ENCODE measurements around the gene PSORS1C2.

The PSORS1C2 gene

GRCh38 chr6:31112478-31112877 lies 26.4 kb downstream of the PSORS1C2 start, which contains the start of gene C6orf15:
Gene C6orf15, minus strand, starts transcription at chr6:31112575. Its CDS starts 20 bp downstream, at chr6:31112555.
- DNase-seq, result no peak

DNA sequence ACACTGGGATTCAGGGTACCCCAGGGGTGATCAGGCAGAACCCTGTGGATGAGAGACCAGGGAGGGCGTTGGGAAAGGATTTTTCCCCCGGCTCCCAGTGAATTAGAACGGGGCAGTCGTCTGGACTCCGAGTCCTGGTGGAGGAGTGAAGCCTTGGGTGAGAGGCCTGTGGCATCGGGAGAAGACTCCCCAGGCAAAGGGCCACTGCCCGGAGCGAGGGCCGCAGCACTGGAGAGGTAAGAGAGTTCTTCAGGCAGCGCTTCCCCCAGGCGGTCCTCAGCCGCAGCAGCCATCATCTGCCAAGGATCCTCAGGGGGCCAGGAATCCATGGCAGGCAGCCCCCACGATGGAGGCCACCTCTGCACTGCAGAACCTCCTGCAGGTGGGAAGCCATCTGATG lies 27.2 kb downstream of the PSORS1C2 start:
- no peak for DNase-seq

- DNase-seq, result no peak
Observed at GRCh38 chr6:31110825-31111582, 27.9 kb downstream of the PSORS1C2 start.

- no peak for DNase-seq
Observed at GRCh38 chr6:31107052-31107451, 31.8 kb downstream of the PSORS1C2 start.

DNA sequence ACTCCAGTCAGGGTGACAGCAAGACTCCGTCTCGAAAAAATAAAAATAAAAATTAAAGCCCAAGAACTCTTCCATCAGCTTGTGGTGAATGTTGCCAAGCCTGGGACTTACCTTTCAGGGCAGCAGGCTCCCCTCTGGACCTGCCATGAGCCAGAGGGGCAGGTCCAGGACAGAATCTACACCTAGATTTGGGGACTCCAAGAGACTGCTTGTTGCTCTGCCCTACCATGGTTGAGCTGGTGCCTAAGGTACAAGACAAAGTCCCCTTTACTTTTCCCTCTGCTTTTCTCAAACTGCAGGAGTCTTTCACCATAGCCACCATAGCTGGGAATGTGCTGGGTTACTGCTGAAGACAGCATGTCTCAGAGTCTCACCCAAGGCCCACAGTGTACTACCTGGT lies 35.7 kb downstream of the PSORS1C2 start:
- no peak for DNase-seq

DNA sequence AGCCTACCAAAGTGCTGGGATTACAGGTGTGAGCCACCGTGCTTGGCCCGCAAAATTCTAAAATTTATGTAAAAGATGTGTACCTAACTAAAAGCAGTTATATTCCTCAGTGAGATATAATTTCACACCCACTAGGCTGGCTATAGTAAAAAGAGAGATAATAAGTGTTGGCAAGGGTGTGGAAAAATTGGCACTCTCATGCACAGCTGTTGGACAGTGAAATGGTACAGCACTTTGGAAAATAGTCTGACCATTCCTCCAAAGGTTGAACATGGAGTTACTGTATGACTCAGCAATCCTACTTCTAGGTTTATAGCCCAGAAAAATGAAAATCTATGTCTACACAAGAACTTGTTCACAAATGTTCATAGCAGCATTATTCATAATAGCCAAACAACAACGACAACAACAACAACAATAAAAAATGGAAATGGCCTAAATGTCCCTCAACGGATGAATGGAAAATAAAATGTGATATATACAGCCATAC lies 40.4 kb downstream of the PSORS1C2 start:
- DNase-seq, result no peak

- no peak for DNase-seq
Observed at GRCh38 chr6:31096656-31097055, 42.2 kb downstream of the PSORS1C2 start.

DNA sequence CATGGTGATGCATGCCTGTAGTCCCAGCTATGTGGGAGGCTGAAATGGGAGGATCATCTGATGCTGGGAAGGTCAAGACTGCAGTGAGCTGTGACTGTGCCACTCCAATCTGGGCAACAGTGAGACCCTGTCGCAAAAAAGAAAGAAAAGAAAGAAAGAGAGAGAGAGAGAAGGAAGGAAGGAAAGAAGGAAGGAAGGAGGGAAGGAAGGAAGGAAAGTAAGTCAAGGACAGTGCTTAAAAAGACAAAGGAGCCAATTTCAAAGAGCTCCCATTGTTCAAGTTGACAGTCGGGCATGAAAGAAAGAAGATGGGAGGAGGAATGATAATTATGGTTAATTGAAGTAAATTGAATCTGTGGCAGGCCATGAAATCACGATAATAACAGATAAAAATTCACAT lies 42.7 kb downstream of the PSORS1C2 start:
- DNase-seq, result no peak

GRCh38 chr6:31094389-31094881 lies 44.4 kb downstream of the PSORS1C2 start:
- DNase-seq, result no peak

DNA sequence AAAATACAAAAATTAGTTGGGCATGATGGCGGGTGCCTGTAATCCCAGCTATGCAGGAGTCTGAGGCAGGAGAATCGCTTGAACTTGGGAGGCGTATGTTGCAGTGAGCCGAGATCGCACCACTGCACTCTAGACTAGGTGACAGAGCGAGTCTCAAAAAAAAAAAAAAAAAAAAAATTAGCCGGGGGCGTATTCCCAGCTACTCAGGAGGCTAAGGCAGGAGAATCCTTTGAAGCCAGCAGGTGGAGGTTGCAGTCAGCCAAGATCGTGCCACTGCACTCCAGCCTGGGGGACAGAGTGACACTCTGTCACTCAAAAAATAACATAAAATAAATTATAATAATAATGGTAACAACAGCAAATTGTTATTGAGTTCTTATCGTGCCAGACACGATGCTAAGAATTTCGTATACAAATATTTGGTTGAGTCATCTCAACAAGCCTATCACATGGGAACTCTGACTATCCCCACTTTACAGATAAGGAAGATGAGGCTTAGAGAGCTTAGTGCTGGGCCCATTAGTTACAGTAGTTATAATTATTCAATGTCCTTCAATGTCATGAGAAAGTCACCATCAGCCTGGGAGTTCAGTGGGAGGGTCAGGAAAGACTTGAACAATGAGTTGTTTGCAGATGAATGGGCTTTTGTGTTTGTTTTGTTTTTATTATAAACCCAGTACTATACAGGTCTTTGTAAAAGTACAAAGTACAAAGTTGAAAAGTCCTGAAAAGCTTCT lies 45.9 kb downstream of the PSORS1C2 start:
- DNase-seq, result no peak

DNA sequence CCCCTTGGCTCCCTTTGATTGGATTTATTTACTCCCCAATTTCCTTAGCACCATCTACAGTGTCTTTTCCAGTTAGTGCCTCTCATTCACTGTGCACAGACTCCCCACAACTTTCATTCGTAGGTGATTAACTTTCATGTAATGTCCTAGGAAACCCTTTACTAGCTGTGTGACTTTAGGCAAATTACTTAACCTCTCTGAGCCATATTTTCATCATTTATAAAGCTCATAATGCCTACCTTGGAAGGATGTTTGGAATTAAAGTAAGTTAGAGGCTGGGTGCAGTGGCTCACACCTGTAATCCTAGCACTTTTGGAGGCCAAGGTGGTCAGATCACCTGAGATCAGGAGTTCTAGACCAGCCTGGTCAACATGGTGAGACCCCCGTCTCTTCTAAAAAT lies 46.6 kb downstream of the PSORS1C2 start:
- DNase-seq, result no peak

GRCh38 chr6:31091680-31092079 lies 47.2 kb downstream of the PSORS1C2 start:
- DNase-seq, result no peak

DNA sequence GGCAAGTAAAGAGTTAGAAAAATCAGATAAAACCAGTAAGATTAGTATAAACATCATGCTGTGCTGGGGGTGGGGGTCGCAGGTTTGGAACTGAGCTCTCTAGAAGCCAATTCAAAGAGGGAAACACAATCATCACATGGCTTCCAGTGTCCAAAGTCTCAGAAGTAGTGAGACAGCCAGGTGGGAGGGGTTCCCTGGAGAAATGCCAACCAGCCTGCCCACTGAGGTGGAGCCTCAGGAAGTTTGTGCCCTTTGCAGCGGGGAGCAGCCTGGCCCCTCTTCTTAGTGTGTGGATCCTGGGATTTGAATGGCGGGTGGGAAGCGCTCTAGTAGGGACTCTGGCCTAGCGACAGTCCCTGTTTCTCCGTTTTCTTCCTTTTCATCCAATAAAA lies 47.9 kb downstream of the PSORS1C2 start:
- no peak for DNase-seq

GRCh38 chr6:31090275-31090972 lies 48.4 kb downstream of the PSORS1C2 start:
- DNase-seq, result no peak

Data from left hindlimb (tissue), 1 donor.